Amygdala (tissue), 56 donors: Measurements from ENCODE around the gene RBM23.

Experiments used
- DNase-seq, 56 donors: peaks; one replicate each; lab custom pipeline; 2025; lab: John Stamatoyannopoulos, UW

The RBM23 gene

DNA sequence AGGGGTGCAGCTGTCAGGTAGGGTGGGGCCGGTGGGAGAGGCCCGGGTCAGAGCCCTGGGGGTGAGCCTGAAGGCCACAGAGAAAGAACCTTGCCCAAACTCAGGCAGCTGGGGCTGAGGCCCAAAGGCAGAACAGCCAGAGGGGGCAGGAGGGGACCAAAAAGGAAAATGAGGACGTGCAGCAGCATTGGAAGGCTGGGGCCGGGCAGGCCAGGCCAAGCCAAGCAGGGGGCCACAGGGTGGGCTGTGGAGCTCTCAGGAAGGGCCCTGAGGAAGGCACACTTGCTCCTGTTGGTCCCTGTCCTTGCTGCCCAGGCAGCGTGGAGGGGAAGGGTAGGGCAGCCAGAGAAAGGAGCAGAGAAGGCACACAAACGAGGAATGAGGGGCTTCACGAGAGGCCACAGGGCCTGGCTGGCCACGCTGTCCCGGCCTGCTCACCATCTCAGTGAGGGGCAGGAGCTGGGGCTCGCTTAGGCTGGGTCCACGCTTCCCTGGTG lies 72.1 kb downstream of the RBM23 start:
- DNase-seq: no peak

DNA sequence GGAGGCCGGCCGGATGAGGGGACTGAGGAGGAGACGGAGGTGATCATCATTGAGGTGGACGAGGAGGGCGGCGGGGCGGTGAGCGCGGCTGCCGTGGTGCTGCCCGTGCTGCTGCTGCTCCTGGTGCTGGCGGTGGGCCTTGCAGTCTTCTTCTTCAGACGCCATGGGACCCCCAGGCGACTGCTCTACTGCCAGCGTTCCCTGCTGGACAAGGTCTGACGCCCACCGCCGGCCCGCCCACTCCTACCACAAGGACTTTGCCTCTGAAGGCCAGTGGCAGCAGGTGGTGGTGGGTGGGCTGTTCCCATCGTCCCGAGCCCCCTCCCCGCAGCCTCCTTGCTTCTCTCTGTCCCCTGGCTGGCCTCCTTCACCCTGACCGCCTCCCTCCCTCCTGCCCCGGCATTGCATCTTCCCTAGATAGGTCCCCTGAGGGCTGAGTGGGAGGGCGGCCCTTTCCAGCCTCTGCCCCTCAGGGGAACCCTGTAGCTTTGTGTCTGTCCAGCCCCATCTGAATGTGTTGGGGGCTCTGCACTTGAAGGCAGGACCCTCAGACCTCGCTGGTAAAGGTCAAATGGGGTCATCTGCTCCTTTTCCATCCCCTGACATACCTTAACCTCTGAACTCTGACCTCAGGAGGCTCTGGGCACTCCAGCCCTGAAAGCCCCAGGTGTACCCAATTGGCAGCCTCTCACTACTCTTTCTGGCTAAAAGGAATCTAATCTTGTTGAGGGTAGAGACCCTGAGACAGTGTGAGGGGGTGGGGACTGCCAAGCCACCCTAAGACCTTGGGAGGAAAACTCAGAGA lies 72.9 kb downstream of the RBM23 start:
- DNase-seq: no peak

GRCh38 chr14:22845103-22845394 lies 73.9 kb downstream of the RBM23 start:
- DNase-seq: no peak

GRCh38 chr14:22844221-22845102 lies 74.5 kb downstream of the RBM23 start:
- no peak for DNase-seq
